ENCODE data around the gene RBFOX1. TPM values are rescaled to one million over a fixed set of nuclear protein-coding genes. Genes with fewer than 3 reads are reported as not detected.
"Not testable (repeated sequence)": the region's sequence is repeated elsewhere in the genome, so short reads cannot be mapped to it uniquely, and the experiment has no call there.

Gene RBFOX1
- total and polyA plus RNA-seq, 2 experiments from 2014 or later, result 5.7 to 7.4 TPM

GRCh38 chr16:7501868-7502267 is 169.2 kb downstream of the RBFOX1 start:
- Histone ChIP-seq H3K27ac (no peak overlapping the region), H3K4me1 (ENCODE audit: low read depth) (no peaks in the 10 kb centered on the region), H3K36me3 (no peaks in the 10 kb centered on the region), H3K9me3 (ENCODE audit: low read depth) (no peaks in the 10 kb centered on the region), H3K27me3 (no peaks in the 10 kb centered on the region), H3K4me3 (no peak overlapping the region)
- TF ChIP-seq, protein P1, sequence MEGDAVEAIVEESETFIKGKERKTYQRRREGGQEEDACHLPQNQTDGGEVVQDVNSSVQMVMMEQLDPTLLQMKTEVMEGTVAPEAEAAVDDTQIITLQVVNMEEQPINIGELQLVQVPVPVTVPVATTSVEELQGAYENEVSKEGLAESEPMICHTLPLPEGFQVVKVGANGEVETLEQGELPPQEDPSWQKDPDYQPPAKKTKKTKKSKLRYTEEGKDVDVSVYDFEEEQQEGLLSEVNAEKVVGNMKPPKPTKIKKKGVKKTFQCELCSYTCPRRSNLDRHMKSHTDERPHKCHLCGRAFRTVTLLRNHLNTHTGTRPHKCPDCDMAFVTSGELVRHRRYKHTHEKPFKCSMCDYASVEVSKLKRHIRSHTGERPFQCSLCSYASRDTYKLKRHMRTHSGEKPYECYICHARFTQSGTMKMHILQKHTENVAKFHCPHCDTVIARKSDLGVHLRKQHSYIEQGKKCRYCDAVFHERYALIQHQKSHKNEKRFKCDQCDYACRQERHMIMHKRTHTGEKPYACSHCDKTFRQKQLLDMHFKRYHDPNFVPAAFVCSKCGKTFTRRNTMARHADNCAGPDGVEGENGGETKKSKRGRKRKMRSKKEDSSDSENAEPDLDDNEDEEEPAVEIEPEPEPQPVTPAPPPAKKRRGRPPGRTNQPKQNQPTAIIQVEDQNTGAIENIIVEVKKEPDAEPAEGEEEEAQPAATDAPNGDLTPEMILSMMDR (IDR thresholded peaks at IDR 0.05; ENCODE audit: low read depth, low read length), result no peak
- no peak for DNase-seq (ENCODE audit: low read depth in 1 of 2, low spot score in 1 of 2)

DNA sequence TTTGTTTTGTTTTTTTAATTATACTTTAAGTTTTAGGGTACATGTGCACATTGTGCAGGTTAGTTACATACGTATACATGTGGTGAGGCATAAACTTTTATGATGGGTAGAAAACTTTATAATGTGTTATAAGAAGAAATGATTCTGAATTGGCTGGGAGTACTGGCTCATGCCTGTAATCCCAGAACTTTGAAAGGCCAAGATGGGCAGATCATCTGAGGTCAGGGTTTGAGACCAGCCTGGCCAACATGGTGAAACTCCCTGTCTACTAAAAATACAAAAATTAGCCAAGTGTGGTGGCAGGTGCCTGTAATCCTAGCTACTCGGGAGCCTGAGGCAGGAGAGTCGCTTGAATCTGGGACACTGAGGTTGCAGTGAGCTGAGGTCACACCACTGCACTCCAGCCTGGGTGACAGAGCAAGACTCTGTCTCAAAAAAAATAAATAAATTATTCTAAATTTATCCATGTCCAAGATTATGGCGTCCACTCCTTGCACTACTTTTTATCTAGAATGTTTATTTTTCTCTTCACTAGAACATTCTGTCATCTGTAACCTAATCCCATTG is 170.0 kb downstream of the RBFOX1 start:
- H3K9me3 ChIP-seq (ENCODE audit: low read depth); H3K36me3 ChIP-seq; H3K4me1 ChIP-seq (ENCODE audit: low read depth); DNase-seq (ENCODE audit: low read depth in 1 of 2, low spot score in 1 of 2); H3K4me3 ChIP-seq; H3K27me3 ChIP-seq; H3K27ac ChIP-seq: not testable (repeated sequence)

DNA sequence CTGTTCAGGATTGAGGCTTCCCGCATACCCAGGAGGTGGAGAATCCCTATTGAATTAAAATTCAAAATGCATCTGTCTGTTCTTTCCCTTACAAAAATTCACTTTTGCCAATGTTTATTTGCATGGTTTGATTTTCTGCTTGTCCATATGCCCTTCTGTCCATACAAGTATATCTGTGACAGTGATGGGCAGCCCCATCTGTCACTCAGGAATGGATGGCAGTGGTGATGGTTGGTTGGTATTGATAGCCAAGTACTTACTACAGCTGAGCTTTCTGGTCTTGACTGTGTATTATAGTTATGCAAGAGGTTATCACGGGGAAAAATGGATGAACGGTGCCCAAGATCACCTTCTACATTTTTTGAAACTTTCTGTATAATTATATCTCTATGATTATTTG is 171.0 kb downstream of the RBFOX1 start:
- H3K36me3 ChIP-seq, result no peaks in the 10 kb centered on the region
- DNase-seq (ENCODE audit: low read depth in 1 of 2, low spot score in 1 of 2), result no peak
- H3K9me3 ChIP-seq (ENCODE audit: low read depth), result no peaks in the 10 kb centered on the region
- TF ChIP-seq, protein P1 (IDR thresholded peaks at IDR 0.05; ENCODE audit: low read depth, low read length), result no peak
- H3K27ac ChIP-seq, result no peak overlapping the region
- H3K27me3 ChIP-seq, result no peaks in the 10 kb centered on the region
- no peaks in the 10 kb centered on the region for H3K4me1 ChIP-seq (ENCODE audit: low read depth)
- no peak overlapping the region for H3K4me3 ChIP-seq

GRCh38 chr16:7504844-7505243 is 172.2 kb downstream of the RBFOX1 start:
- Histone ChIP-seq H3K4me1 (ENCODE audit: low read depth) (no peaks in the 10 kb centered on the region), H3K27ac (no peak overlapping the region), H3K9me3 (ENCODE audit: low read depth) (no peaks in the 10 kb centered on the region), H3K27me3 (no peaks in the 10 kb centered on the region), H3K36me3 (no peaks in the 10 kb centered on the region), H3K4me3 (no peak overlapping the region)
- no peak for DNase-seq (ENCODE audit: low read depth in 1 of 2, low spot score in 1 of 2)
- TF ChIP-seq, protein P1 (IDR thresholded peaks at IDR 0.05; ENCODE audit: low read depth, low read length), result no peak

DNA sequence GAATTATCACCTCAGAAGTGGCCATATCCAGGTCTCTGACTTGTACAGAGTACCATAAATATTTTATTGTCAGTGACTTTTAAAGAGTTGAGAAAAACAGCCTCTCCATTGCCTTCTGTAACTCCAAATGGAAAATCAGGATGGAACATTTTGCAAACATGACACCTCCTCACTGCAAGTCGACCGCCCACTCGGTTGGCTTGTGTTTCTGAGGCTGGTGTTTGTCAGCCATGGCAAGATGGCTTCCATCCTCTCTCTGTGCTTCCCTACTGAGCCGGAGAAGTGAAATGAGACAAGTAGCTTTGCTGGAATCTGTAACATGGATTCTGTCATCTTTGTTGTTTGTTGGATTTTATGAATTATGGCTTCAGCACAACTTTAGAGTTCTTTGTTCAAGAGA is 172.8 kb downstream of the RBFOX1 start:
- no peaks in the 10 kb centered on the region for H3K27me3 ChIP-seq
- no peaks in the 10 kb centered on the region for H3K4me1 ChIP-seq (ENCODE audit: low read depth)
- H3K9me3 ChIP-seq (ENCODE audit: low read depth), result no peaks in the 10 kb centered on the region
- no peak overlapping the region for H3K27ac ChIP-seq
- TF ChIP-seq, protein P1 (IDR thresholded peaks at IDR 0.05; ENCODE audit: low read depth, low read length), result no peak
- no peaks in the 10 kb centered on the region for H3K36me3 ChIP-seq
- no peak for DNase-seq (ENCODE audit: low read depth in 1 of 2, low spot score in 1 of 2)
- no peak overlapping the region for H3K4me3 ChIP-seq

DNA sequence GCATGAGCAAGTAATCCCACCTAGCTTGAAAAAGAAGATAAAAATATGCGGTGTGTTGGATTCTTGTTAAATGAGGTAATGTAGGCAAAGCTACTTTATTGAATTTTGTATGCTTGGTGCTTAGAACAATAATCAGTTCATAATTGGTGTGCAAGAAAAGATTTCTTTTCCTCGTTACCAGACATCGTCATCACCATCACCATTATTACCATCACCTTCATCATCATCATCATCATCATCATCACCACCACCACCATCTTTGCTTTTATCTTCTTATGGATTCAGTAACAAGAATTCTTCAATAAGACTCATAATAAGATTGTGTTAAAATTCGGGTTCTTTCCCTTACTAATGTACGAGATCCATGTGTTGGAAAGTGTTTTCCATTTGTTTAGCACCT is 173.7 kb downstream of the RBFOX1 start:
- no peaks in the 10 kb centered on the region for H3K36me3 ChIP-seq
- no peaks in the 10 kb centered on the region for H3K9me3 ChIP-seq (ENCODE audit: low read depth)
- no peak for DNase-seq (ENCODE audit: low read depth in 1 of 2, low spot score in 1 of 2)
- H3K4me3 ChIP-seq, result no peak overlapping the region
- H3K27me3 ChIP-seq, result no peaks in the 10 kb centered on the region
- TF ChIP-seq, protein P1 (IDR thresholded peaks at IDR 0.05; ENCODE audit: low read depth, low read length), result no peak
- H3K27ac ChIP-seq, result no peak overlapping the region
- no peaks in the 10 kb centered on the region for H3K4me1 ChIP-seq (ENCODE audit: low read depth)
